GM10266 (cell line): ENCODE data around the gene CTNND2.

Source experiments
- DNase-seq: peaks from one replicate; pipeline ENCODE4 v3.0.0; 2012; ENCODE audit errors: extremely low spot score
- TF ChIP-seq, protein P1 (sequence below): IDR thresholded peaks from 2 replicates; pipeline ENCODE4 v1.5.1; 2012; ENCODE audit warnings: mild to moderate bottlenecking, low read depth; ENCODE audit not compliant: control insufficient read depth, insufficient read depth; ENCODE audit errors: missing control alignments

CTNND2 gene

DNA sequence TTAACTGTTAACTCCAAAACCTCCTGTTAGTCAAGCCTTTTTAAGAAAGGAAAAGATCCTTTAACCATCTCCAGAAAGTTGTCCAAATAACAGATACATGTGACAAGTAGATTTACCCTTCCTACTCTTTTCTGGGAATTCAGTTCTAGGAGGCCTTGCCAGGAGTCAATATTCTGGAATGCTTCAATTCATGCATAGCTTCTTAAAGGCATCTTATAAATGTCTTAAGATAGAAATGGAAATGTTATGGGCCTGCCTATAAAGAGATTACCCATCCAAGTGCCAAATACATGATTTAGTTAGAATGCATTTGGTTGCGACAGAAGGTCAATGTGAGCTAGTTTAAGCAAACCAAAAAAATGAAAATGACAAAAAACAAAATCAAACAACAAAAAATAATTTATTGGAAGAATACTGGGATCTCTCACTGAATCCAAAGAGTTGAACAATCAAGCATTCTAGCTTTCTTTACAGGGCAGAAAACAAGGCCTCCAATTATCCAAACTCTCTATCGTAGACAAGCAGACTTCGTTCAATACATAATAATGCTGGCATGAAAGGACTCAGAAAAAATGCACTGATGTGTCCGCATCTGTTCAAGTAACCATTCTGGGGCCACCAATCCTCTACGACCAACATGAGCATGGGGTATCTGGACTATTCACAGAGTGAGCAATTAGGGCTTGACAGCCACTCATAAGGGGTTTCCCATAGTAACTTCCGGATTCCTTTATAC lies 188.6 kb downstream of the CTNND2 start:
- DNase-seq = no peak
- TF ChIP-seq, protein P1, sequence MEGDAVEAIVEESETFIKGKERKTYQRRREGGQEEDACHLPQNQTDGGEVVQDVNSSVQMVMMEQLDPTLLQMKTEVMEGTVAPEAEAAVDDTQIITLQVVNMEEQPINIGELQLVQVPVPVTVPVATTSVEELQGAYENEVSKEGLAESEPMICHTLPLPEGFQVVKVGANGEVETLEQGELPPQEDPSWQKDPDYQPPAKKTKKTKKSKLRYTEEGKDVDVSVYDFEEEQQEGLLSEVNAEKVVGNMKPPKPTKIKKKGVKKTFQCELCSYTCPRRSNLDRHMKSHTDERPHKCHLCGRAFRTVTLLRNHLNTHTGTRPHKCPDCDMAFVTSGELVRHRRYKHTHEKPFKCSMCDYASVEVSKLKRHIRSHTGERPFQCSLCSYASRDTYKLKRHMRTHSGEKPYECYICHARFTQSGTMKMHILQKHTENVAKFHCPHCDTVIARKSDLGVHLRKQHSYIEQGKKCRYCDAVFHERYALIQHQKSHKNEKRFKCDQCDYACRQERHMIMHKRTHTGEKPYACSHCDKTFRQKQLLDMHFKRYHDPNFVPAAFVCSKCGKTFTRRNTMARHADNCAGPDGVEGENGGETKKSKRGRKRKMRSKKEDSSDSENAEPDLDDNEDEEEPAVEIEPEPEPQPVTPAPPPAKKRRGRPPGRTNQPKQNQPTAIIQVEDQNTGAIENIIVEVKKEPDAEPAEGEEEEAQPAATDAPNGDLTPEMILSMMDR = no peak

GRCh38 chr5:11711932-11712331 lies 192.3 kb downstream of the CTNND2 start:
- DNase-seq = no peak
- TF ChIP-seq, protein P1 = no peak

GRCh38 chr5:11709021-11709420 lies 195.2 kb downstream of the CTNND2 start:
- no peak for DNase-seq
- TF ChIP-seq, protein P1 = no peak

DNA sequence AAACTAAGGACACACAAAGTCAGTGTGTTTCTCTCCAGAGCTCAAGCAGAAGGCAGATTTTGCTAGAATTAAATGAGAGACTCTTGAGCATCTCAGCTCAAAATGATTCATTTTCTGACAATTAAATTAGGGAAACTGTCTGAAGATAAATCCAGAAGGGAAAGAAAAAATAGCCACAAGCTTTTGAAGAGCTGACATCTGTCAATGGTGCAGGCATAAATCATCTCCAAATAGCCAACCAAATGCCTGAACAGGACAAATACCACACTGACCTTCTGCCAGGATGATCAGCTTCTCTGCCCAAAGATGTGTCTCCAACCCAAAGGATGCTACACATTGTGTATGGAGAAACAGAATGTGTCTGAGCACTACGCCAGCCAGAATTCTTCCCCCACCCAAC lies 199.3 kb downstream of the CTNND2 start:
- DNase-seq = no peak
- TF ChIP-seq, protein P1 = no peak

- TF ChIP-seq, protein P1 = no peak
Observed at GRCh38 chr5:11700391-11700790, 203.9 kb downstream of the CTNND2 start.

DNA sequence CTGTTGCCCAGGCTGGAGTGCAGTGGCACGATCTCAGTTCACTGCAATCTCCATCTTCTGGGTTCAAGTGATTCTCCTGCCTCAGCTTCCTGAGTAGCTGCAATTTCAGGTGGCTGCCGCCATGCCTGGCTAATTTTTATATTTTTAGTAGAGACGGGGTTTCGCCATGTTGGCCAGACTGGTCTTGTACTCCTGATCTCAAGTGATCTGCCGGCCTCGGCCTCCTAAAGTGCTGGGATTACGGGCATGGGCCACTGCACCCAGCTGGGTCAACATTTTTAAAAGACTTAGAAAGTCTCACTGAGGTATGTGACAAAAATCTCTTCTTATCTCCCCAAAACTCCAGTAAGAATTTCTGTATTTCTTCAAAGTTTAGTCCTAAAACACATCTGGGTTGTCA lies 211.6 kb downstream of the CTNND2 start:
- TF ChIP-seq, protein P1 = no peak
- DNase-seq = no peak

More at GRCh38 chr5:11700391-11700790, 203.9 kb downstream of the CTNND2 start:
- DNase-seq = no peak

- DNase-seq = no peak
- TF ChIP-seq, protein P1 = no peak
Observed at GRCh38 chr5:11687498-11687897, 216.7 kb downstream of the CTNND2 start.
